H1 (cell line): ENCODE data around the gene ZIC5. TPM values are rescaled to one million over a fixed set of nuclear protein-coding genes. Genes with fewer than 3 reads are reported as not detected.
A peak's percentile ranks its signal among the peaks of the same experiment; 100 is the strongest.

ENCODE experiments used
- ASH2L ChIP-seq: fragments of 200-600, 300-600 bp; sonication (generic); IDR thresholded peaks from one replicate; pipeline ENCODE4 v1.7.1; 2017; ENCODE audit warnings: low read length
- BCL11A ChIP-seq, 2 experiments: IDR thresholded peaks; one replicate each; pipeline ENCODE4 v1.6.1; 2011; ENCODE audit warnings: low read depth in 2 of 2, low read length in 2 of 2, mild to moderate bottlenecking in 2 of 2
- CHD1 ChIP-seq: IDR thresholded peaks from 2 replicates; pipeline ENCODE4 v1.6.1; 2012; ENCODE audit warnings: low read depth, low read length, improper control_type of control experiment
- CTBP2 ChIP-seq: IDR thresholded peaks from 2 replicates; pipeline ENCODE4 v1.7.0; 2011; ENCODE audit warnings: borderline replicate concordance, mild to moderate bottlenecking, moderate library complexity, mixed read lengths, low read length; ENCODE audit not compliant: insufficient read depth, insufficient read length
- EGR1 ChIP-seq: IDR thresholded peaks from 2 replicates; pipeline ENCODE4 v1.6.1; 2011; ENCODE audit warnings: low read depth, low read length, borderline replicate concordance
- HDAC6 ChIP-seq: IDR thresholded peaks from one replicate; pipeline ENCODE4 v1.7.1; 2012; ENCODE audit warnings: low read depth, mild to moderate bottlenecking, inconsistent platforms, low read length, moderate library complexity
- JUND ChIP-seq: IDR thresholded peaks from 2 replicates; pipeline ENCODE4 v1.6.1; 2011; ENCODE audit warnings: mild to moderate bottlenecking, improper control_type of control experiment, low read length
- KDM4A ChIP-seq: IDR thresholded peaks from one replicate; pipeline ENCODE4 v1.7.1; 2012; ENCODE audit warnings: low read depth, mild to moderate bottlenecking, moderate library complexity, low read length, inconsistent platforms; ENCODE audit not compliant: severe bottlenecking
- POLR2AphosphoS5 ChIP-seq: IDR thresholded peaks from 2 replicates; pipeline ENCODE4 v1.6.1; 2011; ENCODE audit warnings: low read depth, low read length
- RAD21 ChIP-seq, 2 experiments: IDR thresholded peaks in 1 of 2; conservative IDR thresholded peaks in 1 of 2; 2 replicates each; pipeline ENCODE4 v1.6.1; 2011; ENCODE audit warnings: low read depth in 2 of 2, low read length in 2 of 2, improper control_type of control experiment in 1 of 2, inconsistent platforms in 1 of 2, mild to moderate bottlenecking in 1 of 2, moderate library complexity in 1 of 2
- RFX5 ChIP-seq: IDR thresholded peaks from 2 replicates; pipeline ENCODE4 v1.6.1; 2011; ENCODE audit warnings: low read depth, low read length, improper control_type of control experiment, borderline replicate concordance
- RNF2 ChIP-seq: fragments of 200-900, 300-1000 bp; sonication (generic); IDR thresholded peaks from 2 replicates; pipeline ENCODE4 v1.7.1; 2016; ENCODE audit warnings: borderline replicate concordance, low read depth, mild to moderate bottlenecking, antibody characterized with exemption, low read length; ENCODE audit not compliant: poor library complexity, severe bottlenecking; ENCODE audit errors: missing control alignments
- SAP30 ChIP-seq: fragments of 300-600 bp; sonication (generic); IDR thresholded peaks from 2 replicates; pipeline ENCODE4 v1.7.1; 2012; ENCODE audit warnings: low read length, moderate library complexity, mild to moderate bottlenecking, inconsistent platforms; ENCODE audit not compliant: insufficient read depth, insufficient replicate concordance
- SIN3A ChIP-seq, 2 experiments: IDR thresholded peaks in 1 of 2; conservative IDR thresholded peaks in 1 of 2; 2 replicates each; pipeline ENCODE4 v1.6.1; 2011 to 2012; ENCODE audit warnings: low read length in 2 of 2, improper control_type of control experiment in 1 of 2, low read depth in 1 of 2, mild to moderate bottlenecking in 1 of 2
- SIRT6 ChIP-seq: IDR thresholded peaks from one replicate; pipeline ENCODE4 v1.7.1; 2012; ENCODE audit warnings: low read length, inconsistent platforms
- SP2 ChIP-seq: IDR thresholded peaks from 2 replicates; pipeline ENCODE4 v1.6.1; 2012; ENCODE audit warnings: mild to moderate bottlenecking, low read length, inconsistent platforms
- SP4 ChIP-seq: IDR thresholded peaks from 2 replicates; pipeline ENCODE4 v1.6.1; 2012; ENCODE audit warnings: low read length, inconsistent platforms
- TAF7 ChIP-seq: optimal IDR thresholded peaks from 2 replicates; pipeline ENCODE3; 2011; ENCODE audit warnings: low read depth, mild to moderate bottlenecking, inconsistent platforms, low read length, moderate library complexity, borderline replicate concordance
- YY1 ChIP-seq: IDR thresholded peaks from 2 replicates; pipeline ENCODE4 v1.6.1; 2011; ENCODE audit warnings: low read depth, mild to moderate bottlenecking, low read length
- polyA plus RNA-seq, 7 experiments: library from polyadenylated mRNA; depleted of rRNA in 3 of 7; stranded (reverse) in 5 of 7; unstranded in 2 of 7; fragments of >200 nt in 5 of 7; fragments of 200-250 nt in 2 of 7; gene quantifications; 1 replicate in 5 of 7; 2 replicates in 1 of 7; 4 replicates in 1 of 7; pipeline versions ENCODE4 v1.2.1 to v1.2.3, GENCODE V29; 2011 to 2013; ENCODE audit warnings: missing spikeins in 2 of 7, mixed read lengths in 2 of 7
- total RNA-seq: library from RNA; stranded (reverse); fragmentation: NEBNext Ultra II Directional; extraction: Animal tissue kit (Norgen Biotek cat#: 25700); gene quantifications from 2 replicates; pipeline ENCODE4 v1.2.1, GENCODE V29; 2021
- TF ChIP-seq, protein P1 (sequence below): IDR thresholded peaks from 2 replicates; pipeline ENCODE4 v1.6.1; 2011; ENCODE audit warnings: low read length, improper control_type of control experiment
- TF ChIP-seq, protein P2 (sequence below): IDR thresholded peaks from 2 replicates; pipeline ENCODE4 v1.6.1; 2012; ENCODE audit warnings: inconsistent platforms
- TF ChIP-seq, protein P3 (sequence below): IDR thresholded peaks from 2 replicates; pipeline ENCODE4 v1.6.1; 2012; ENCODE audit warnings: inconsistent platforms

ZIC5 gene
- total and polyA plus RNA-seq, 2 of the 8 experiments (the other 6 are each of a cell fraction or from before 2014, with no cell fraction given): 14.2 to 52.7 TPM

DNA sequence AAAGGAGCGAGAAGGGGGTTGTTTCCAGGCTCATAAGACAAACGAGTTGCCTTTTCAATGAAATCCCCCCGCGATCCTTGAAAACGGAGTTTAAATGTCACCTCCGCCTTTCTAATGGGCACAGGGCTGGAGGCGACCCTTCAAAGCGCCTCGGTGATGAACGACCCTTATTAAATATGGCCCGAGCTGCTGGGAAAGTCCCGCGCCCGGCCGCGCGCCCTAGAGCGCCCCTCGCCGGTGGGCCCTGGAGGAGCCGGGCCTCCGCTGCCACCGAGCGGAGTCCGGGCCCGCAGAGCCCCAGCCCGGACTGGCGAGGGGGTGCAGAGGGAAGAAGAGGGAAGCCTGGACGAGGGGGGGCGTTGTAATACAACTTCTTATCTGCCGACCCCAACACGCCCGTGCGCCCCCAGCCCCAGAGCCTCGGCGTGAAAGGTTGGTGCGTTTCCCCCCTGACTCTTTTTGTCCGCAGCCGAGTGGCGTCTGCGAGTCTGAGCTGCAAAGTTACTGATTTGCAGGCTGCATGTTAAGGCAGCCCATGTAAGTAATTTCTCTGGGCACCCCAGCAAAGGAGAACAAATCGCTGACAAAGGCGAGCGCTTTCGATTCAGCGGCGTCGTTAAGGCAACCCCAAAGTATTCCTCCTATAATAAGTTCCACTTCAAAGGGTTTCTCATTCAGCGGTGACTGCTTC lies 11.9 kb downstream of the ZIC5 start (continued):
- TF ChIP-seq CTBP2 (no peak), HDAC6 (no peak), TAF7 (no peak), RAD21 (IDR thresholded peaks at IDR 0.05 in 1 of 2, conservative IDR thresholded peaks at IDR 0.05 in 1 of 2; ENCODE audit: low read depth in 2 of 2, low read length in 2 of 2) (peak; percentile 49 to 66), RNF2 (peak; percentile 46), KDM4A (peak; percentile 32), YY1 (no peak), CHD1 (no peak), SIRT6 (no peak), SIN3A (conservative IDR thresholded peaks at IDR 0.05 in 1 of 2, IDR thresholded peaks at IDR 0.05 in 1 of 2; ENCODE audit: low read depth in 1 of 2, low read length in 2 of 2) (0 out of 4 replicates have a peak, but pooled peaks of 1 of the 2 experiments have one; percentile 58), JUND (no peak), EGR1 (no peak), SP2 (no peak), SP4 (no peak), SAP30 (no peak), ASH2L (peak; percentile 57), RFX5 (no peak), POLR2AphosphoS5 (no peak), BCL11A (IDR thresholded peaks at IDR 0.05; ENCODE audit: low read depth in 2 of 2, low read length in 2 of 2) (no peak)
- TF ChIP-seq, protein P1, sequence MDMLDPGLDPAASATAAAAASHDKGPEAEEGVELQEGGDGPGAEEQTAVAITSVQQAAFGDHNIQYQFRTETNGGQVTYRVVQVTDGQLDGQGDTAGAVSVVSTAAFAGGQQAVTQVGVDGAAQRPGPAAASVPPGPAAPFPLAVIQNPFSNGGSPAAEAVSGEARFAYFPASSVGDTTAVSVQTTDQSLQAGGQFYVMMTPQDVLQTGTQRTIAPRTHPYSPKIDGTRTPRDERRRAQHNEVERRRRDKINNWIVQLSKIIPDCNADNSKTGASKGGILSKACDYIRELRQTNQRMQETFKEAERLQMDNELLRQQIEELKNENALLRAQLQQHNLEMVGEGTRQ: no peak
- TF ChIP-seq, protein P2, sequence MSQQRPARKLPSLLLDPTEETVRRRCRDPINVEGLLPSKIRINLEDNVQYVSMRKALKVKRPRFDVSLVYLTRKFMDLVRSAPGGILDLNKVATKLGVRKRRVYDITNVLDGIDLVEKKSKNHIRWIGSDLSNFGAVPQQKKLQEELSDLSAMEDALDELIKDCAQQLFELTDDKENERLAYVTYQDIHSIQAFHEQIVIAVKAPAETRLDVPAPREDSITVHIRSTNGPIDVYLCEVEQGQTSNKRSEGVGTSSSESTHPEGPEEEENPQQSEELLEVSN: no peak
- TF ChIP-seq, protein P3, sequence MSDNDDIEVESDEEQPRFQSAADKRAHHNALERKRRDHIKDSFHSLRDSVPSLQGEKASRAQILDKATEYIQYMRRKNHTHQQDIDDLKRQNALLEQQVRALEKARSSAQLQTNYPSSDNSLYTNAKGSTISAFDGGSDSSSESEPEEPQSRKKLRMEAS: 0 out of 2 replicates have a peak, but pooled peaks have one; percentile 11
